ENCODE measurements around the gene ACSL5. TPM values are rescaled to one million over a fixed set of nuclear protein-coding genes. Genes with fewer than 3 reads are reported as not detected.

ACSL5 gene
- total RNA-seq, 1 experiment from 2014 or later: not detected

GRCh38 chr10:112465299-112465883, 91.5 kb downstream of the ACSL5 start:
- peaks cover 19 to 32% (median 25%) of the 10 kb centered on the region in 3 experiments for H3K36me3 Mint-ChIP-seq (ENCODE audit: insufficient read depth in 1 of 3, low read depth in 3 of 3)
- no peak overlapping the region for H2BK5ac ChIP-seq (ENCODE audit: insufficient read length, low read length)
- no peak overlapping the region for H3K9ac ChIP-seq (ENCODE audit: extremely low read depth, insufficient read length, low read length)
- H2AK5ac ChIP-seq (ENCODE audit: insufficient read length, low read length): no peak overlapping the region
- H2BK20ac ChIP-seq (ENCODE audit: low read depth, low read length, poor library complexity, severe bottlenecking): no peak overlapping the region
- no peak for DNase-seq
- H2BK15ac ChIP-seq (ENCODE audit: low read depth, low read length): no peak overlapping the region
- H3K4me1 Mint-ChIP-seq: no peaks in the 10 kb centered on the region
- H4K20me1 ChIP-seq (ENCODE audit: control insufficient read depth, insufficient read depth, insufficient read length): no peaks in the 10 kb centered on the region
- H2BK12ac ChIP-seq (ENCODE audit: insufficient read length, low read depth, low read length): no peak overlapping the region
- no peaks in the 10 kb centered on the region for H3K79me1 ChIP-seq (ENCODE audit: insufficient read depth, low read depth, low read length, poor library complexity, severe bottlenecking)
- H3K4me1 ChIP-seq (ENCODE audit: insufficient read depth, low read length): no peaks in the 10 kb centered on the region
- no peak overlapping the region for H3K14ac ChIP-seq (ENCODE audit: insufficient read depth, low read length)
- no peak overlapping the region for H3K18ac ChIP-seq (ENCODE audit: insufficient read length, low read depth, low read length)
- no peak overlapping the region for H3K56ac ChIP-seq (ENCODE audit: insufficient read length, low read depth, low read length)
- H3K27me3 ChIP-seq (ENCODE audit: insufficient read depth, low read length): no peaks in the 10 kb centered on the region
- no peaks in the 10 kb centered on the region for H3K23me2 ChIP-seq (ENCODE audit: insufficient read length, low read depth, low read length, poor library complexity, severe bottlenecking)
- no peak overlapping the region for H4K5ac ChIP-seq (ENCODE audit: insufficient read length, low read depth, low read length)
- no peaks in the 10 kb centered on the region for H3K79me2 ChIP-seq (ENCODE audit: insufficient read depth, low read length)
- no peaks in the 10 kb centered on the region for H3K9me3 ChIP-seq (ENCODE audit: control insufficient read depth, low read depth, low read length)
- H3T11ph ChIP-seq (ENCODE audit: low read length): no peak overlapping the region
- no peak overlapping the region for H3K4me3 Mint-ChIP-seq
- H3K23ac ChIP-seq (ENCODE audit: insufficient read length, low read depth, low read length): no peak overlapping the region
- no peak overlapping the region for H4K91ac ChIP-seq (ENCODE audit: insufficient read length, low read depth, low read length)
- H3K4me2 ChIP-seq (ENCODE audit: insufficient read depth, insufficient read length, low read length): no peak overlapping the region
- H3K4ac ChIP-seq (ENCODE audit: low read depth, low read length): no peak overlapping the region
- H2AFZ ChIP-seq (ENCODE audit: low read length): no peak overlapping the region
- no peak overlapping the region for H4K8ac ChIP-seq (replicated peaks; ENCODE audit: insufficient read length, low read depth, low read length)
- H3K27ac Mint-ChIP-seq: no peak overlapping the region
- WGBS (ENCODE audit: extremely low coverage, insufficient read length, low lambda C conversion rate): no CpG with 5 or more reads among the region's 3 CpGs
- peaks cover 6 to 8% of the 10 kb centered on the region in 2 experiments; a peak in 4 of 5 replicates for H3K9me3 Mint-ChIP-seq
- TF ChIP-seq CTCF (conservative IDR thresholded peaks at IDR 0.05): no peak
- no peak overlapping the region for H2BK120ac ChIP-seq (ENCODE audit: low read depth, low read length, poor library complexity, severe bottlenecking)
- no peaks in the 10 kb centered on the region for H3K27me3 Mint-ChIP-seq (ENCODE audit: low read depth)
- no peak overlapping the region for H3K27ac ChIP-seq (ENCODE audit: insufficient read length, low read depth, low read length)

Data from H9 (cell line).